Measurements from ENCODE around the gene WDR44.

GRCh38 chrX:118356154-118356701, 10.3 kb downstream of the WDR44 start:
- TF ChIP-seq CTCF (IDR thresholded peaks at IDR 0.05), result no peak
- no peak for TF ChIP-seq POLR2A (IDR thresholded peaks at IDR 0.05)
